ENCODE data around the gene RCOR2. TPM values are rescaled to one million over a fixed set of nuclear protein-coding genes. Genes with fewer than 3 reads are reported as not detected.
A peak's percentile ranks its signal among the peaks of the same experiment; 100 is the strongest.

Gene RCOR2
- total RNA-seq, 2 experiments from 2014 or later: 2.1 to 2.4 TPM

- Histone ChIP-seq H2AFZ (ENCODE audit: low read length) (peak overlapping the region; percentile 89), H3K4me3 (ENCODE audit: low read depth, low read length, poor library complexity, severe bottlenecking) (peak overlapping the region; percentile 71), H3K9me3 (ENCODE audit: low read length) (no peaks in the 10 kb centered on the region), H3K4me2 (ENCODE audit: low read length) (peak overlapping the region; percentile 100), H3K36me3 (ENCODE audit: insufficient read depth, low read length) (no peaks in the 10 kb centered on the region), H3K4me1 (ENCODE audit: insufficient read depth, low read length, poor library complexity, severe bottlenecking) (peaks cover 32% of the 10 kb centered on the region), H3K27ac (ENCODE audit: low read depth, low read length, poor library complexity, severe bottlenecking) (peak overlapping the region; percentile 29), H3K79me2 (ENCODE audit: insufficient read depth, low read depth, low read length) (no peaks in the 10 kb centered on the region), H4K20me1 (ENCODE audit: insufficient read depth, low read length) (no peaks in the 10 kb centered on the region), H3K9me2 (ENCODE audit: insufficient read depth, low read length) (no peaks in the 10 kb centered on the region)
- no peak for TF ChIP-seq EZH2phosphoT487 (IDR thresholded peaks at IDR 0.05; ENCODE audit: borderline replicate concordance, low read depth, low read length)
- TF ChIP-seq CTCF (conservative IDR thresholded peaks at IDR 0.05; ENCODE audit: low read length): no peak
- ChIA-PET POLR2A (no interaction called here), CTCF (ENCODE audit: unreplicated experiment) (no interaction called here)
- BruUV-seq (replicated peaks): no TSS peak
- intact Hi-C loops (cut with micrococcal nuclease; ENCODE audit: unreplicated experiment): loop anchor here (2.0 kb wide), 2 partner anchors 21 to 79 kb away; partner anchors contain the start of genes MARK2 and NAA40
- peak; percentile 48 for DNase-seq (ENCODE audit: low spot score)
Observed at GRCh38 chr11:63917692-63918506, 935 bp upstream of the RCOR2 start.

DNA sequence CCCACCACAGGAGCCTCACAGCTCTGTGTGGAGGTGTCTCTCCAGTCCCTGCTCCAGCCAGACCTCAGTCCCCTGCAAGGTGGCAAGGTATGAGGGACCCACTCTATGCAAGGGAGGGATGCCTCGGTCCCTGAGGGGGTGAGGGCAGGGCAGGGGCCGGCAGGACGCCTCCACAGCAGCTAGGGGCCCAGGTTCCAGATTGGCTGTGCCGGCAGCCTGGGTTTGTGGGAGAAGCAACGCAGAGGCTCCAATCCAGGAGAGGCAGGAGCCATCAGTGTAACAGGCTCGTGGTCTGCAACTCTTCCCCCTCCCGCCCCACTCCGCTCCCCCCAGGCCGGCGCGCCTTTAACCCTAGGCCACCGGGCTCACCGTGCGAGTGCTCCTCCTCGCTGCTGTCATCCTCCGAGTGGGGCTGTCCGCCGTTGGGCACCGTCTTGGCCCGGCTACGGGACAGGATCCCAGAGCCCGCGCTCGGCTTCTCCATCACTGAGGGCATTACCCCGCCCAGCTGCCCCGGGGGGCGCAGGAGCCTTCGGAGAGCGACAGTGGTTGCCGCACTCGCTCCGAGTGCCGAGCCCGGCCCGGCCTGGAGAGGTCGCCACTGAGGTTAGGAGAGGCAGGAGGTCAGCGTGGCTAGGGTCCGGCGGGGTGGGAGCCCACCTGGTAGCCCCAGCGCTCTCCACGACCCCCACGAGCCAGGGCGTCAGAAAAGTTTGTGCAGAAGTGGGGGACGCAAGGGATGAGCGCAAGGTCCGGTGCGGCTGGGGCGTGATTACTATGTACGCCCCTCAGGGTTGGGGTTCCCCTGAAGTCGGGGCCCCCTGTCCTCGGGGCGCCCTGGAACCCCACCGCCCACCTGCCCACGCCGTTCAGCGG, 765 bp downstream of the RCOR2 start:
- Histone ChIP-seq H3K4me2 (ENCODE audit: low read length) (peak overlapping the region; percentile 84), H3K36me3 (ENCODE audit: insufficient read depth, low read length) (no peaks in the 10 kb centered on the region), H3K4me1 (ENCODE audit: insufficient read depth, low read length, poor library complexity, severe bottlenecking) (peaks cover 32% of the 10 kb centered on the region), H3K4me3 (ENCODE audit: low read depth, low read length, poor library complexity, severe bottlenecking) (peak overlapping the region; percentile 71), H3K9me2 (ENCODE audit: insufficient read depth, low read length) (no peaks in the 10 kb centered on the region), H3K27ac (ENCODE audit: low read depth, low read length, poor library complexity, severe bottlenecking) (no peak overlapping the region), H3K79me2 (ENCODE audit: insufficient read depth, low read depth, low read length) (no peaks in the 10 kb centered on the region), H4K20me1 (ENCODE audit: insufficient read depth, low read length) (no peaks in the 10 kb centered on the region), H2AFZ (ENCODE audit: low read length) (0 out of 2 replicates have a peak overlapping the region, but pooled peaks have one; percentile 34), H3K9me3 (ENCODE audit: low read length) (no peaks in the 10 kb centered on the region)
- BruUV-seq (replicated peaks): no TSS peak
- TF ChIP-seq EZH2phosphoT487 (IDR thresholded peaks at IDR 0.05; ENCODE audit: borderline replicate concordance, low read depth, low read length): no peak
- peak; percentile 76 for TF ChIP-seq CTCF (conservative IDR thresholded peaks at IDR 0.05; ENCODE audit: low read length)
- ChIA-PET POLR2A (no interaction called here), CTCF (ENCODE audit: unreplicated experiment) (interaction anchor here (0.6 kb wide), 2 partner anchors 25 to 236 kb away, joined by 4 read pairs; no protein-coding TSS in a partner anchor)
- intact Hi-C loops (cut with micrococcal nuclease; ENCODE audit: unreplicated experiment): loop anchor here (2.0 kb wide), 2 partner anchors 23 to 77 kb away; partner anchors contain the start of genes MARK2 and NAA40
- peak; percentile 55 for DNase-seq (ENCODE audit: low spot score)
